Activated effector memory CD4-positive, alpha-beta T cell treated with anti-CD3 and anti-CD28 coated beads, Interleukin-2, amount 50 U/mL, for 16 hours (primary cell): ENCODE measurements around the gene PIK3C3.
"Not testable (repeated sequence)": the region's sequence is repeated elsewhere in the genome, so short reads cannot be mapped to it uniquely, and the experiment has no call there.

Source experiments
- DNase-seq: peaks from one replicate; pipeline ENCODE4 v3.0.0-alpha.2; 2020

Gene PIK3C3

DNA sequence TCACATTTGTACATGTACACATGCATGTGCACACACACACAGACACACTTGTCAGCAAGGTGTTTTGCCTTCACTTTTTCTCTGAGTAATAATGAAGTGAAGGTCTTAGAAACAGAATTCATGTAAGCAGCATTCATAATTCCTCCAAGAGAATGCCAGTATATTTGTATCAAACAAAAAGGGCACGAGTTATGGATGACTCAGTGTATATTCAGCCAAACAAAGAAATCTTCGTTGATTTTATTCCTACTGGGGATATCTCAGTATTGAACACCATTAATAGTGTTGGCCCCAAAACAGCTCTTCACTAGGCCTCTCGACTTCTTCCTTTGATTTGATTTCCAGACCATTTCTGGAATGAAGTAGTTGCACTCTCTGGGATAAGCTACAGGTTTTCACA is 125.3 kb downstream of the PIK3C3 start:
- DNase-seq, result no peak

DNA sequence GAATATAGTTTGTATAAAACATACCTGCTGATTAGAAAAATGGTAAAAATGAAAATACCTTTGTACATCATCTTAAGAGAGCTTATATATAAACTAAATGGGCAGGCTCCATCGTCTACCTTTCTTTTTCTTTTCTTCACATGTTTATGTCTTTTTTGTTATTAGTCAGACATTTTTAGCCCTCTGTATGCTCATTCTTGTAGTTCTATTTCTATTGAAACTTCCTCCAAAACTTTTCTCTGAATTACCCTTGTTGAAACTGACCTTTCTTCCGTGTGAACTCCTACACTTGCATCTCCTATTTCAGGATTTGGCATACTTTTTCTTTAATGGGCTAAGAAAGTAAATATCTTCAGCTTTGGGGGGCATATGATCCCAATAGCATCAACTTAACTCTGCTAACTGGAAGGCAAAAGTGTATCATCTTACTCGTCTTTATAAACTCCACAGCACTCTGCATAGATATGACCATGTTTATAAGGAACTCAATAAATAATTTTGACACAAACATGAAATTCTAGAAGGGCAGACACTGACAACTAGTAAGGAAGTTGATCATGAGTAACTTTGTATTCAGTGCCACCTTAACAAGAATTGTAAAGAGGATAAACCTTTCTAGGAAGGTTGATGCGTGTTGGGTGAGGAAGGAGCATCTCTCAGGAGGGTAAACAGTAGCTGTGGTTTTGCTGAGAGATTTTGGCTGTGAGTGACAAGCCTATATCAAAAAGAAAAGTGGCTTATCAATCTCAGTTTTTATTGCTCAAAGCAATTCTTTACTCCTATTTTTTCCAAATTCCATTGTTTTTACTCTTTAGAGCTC is 127.6 kb downstream of the PIK3C3 start:
- no peak for DNase-seq

DNA sequence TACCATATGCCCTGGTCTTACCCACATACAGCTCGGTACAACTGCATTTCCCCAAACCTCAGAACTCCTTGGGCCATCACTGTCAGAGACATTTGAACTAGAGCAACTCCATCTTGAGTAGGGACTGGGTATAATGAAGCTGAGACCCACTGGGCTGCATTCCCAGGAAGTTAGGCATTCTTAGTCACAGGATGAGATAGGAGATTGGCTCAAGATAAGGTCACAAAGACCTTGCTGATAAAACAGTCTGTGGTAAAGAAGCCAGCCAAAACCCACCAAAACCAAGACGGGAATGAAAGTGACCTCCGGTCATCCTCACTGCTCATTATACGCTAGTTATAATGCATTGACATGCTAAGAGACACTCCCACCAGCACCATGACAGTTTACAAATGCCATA is 131.3 kb downstream of the PIK3C3 start:
- no peak for DNase-seq

DNA sequence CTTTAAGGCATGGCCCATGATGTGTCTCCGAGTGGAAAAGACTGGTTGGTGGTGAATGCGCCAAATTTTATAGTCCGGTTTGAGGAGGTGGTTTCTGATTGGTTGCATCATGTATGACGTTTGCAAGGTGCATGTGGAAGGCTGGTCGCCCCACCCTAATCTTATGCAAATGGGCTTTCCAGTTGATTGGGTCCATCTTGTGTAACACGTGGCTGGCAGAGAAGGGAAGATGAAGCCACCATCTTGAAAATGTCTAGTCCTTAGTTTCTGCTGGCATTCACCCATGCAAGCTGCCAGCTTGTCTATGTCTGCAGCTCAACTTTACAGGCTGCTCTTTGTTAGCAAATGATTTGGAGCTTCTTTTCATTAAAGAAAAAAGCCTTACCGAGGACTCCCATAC is 132.2 kb downstream of the PIK3C3 start:
- no peak for DNase-seq

DNA sequence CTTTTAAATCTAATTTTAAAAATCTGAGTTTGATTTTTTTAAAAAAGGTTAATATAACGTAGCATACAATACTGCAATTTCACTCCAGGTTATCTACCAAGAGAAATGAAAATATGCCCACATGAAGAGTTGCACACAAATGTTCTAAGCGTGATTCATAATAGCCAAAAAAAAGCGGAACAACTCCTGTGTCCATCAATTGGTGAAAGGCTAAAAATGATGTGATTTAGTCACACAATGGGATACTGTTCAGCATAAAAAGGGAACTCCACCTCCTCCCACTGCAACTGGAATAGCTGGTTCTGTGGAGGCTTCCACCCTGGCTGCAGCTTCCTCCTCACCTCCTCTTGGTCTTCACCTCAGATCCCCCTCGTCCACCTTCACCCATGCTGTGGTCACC is 132.8 kb downstream of the PIK3C3 start:
- no peak for DNase-seq

DNA sequence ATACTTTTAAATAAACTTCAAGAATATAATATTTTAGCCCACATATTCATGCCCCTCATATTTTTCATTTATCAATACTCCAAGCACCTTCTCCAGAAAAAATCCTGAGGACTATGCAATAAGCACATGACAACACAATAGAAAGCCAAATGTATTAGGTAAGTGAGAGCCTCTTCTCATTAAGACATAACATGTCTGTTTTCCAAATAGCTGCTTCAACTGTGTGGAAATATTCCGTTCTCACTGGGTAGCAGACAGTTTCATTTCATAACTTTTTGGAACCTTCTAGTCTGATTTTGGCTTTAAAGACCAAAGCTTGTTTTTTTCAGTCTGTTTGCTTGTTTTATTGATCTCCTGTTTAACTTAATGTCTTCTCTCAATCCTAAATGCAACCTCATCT is 137.8 kb downstream of the PIK3C3 start:
- no peak for DNase-seq

DNA sequence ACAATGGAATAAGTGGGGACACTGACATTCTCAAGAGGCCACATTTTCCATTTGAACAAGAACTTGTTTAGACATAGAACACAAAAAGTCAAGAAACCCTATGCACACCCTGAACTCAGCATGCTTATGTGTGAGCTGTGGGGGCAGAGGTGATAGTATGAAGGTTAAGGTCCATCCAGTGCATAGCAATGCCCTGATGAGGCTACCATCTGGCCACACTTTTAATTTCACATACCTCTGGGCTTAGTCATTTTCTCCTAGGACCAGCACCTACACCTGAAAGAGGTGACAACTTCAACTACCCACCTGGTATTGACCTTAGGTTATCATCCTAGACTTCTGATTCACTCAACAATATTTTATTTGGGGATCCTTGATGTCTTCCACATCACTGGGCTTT is 139.8 kb downstream of the PIK3C3 start:
- DNase-seq, result no peak

DNA sequence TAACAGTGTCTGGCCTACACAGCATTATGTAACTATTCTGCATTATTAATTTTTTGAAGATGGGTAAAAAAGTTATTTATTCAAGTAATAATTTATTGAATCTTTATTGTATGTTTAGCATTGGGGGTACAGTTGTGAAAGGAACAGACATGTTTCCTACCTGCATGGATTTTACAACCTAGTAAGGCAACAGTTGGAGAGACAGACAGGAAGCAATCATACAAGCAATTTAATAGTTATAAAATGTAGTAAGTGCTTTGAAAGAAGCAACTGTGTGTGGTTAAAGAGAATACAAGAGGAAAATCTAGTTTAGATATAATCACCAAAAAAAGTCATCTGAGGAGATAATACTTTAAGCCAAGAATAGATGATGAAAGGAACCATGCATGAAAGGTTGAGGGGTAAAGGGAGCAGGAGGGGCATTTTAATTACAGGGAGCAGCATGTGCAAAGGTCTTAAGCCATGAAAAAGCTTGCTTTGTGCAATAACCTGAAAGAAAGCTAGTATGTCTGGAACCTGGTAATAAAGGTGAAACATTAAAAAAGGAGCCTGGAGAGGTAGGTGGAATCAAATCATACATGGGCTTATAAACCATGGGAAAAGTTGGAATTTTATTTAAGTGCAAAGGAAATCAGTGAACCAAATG is 140.8 kb downstream of the PIK3C3 start:
- DNase-seq, result no peak

DNA sequence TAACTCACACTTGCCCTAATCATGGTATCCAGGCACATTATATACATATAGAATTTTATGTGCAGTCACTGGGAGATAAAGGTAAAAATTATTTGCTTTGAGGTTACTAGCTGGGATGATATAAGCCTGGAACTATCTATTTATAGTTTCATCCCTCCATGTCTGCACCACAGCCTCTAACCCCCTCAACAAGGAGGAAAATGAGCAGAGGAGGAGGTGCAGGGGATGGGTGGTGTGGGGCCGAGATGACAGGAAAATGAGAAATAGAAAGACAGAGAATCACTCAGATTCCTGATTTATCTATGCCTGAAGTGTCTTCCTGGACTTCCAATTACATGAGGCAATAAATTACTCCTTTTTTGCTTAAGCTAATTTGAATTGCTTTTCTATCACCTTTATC is 145.2 kb downstream of the PIK3C3 start:
- DNase-seq, result no peak

DNA sequence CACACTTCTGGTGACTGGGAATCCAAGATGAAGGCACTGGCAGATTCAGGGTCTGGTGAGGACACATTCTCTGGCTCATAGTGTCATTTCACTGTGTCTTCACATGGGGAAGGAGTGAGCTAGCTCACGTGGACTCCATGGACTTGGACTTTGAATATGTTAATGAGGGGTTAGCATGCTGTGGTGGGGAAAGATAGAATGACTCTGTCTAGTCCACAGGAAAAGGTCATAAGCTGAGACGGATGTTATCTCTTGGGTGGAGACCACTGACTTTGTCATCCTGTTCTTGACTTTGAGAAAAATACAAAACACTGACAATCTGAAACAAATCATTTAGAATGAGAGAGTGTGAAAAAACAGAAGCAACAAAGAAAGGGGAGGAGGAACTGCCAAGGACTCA is 145.9 kb downstream of the PIK3C3 start:
- no peak for DNase-seq

DNA sequence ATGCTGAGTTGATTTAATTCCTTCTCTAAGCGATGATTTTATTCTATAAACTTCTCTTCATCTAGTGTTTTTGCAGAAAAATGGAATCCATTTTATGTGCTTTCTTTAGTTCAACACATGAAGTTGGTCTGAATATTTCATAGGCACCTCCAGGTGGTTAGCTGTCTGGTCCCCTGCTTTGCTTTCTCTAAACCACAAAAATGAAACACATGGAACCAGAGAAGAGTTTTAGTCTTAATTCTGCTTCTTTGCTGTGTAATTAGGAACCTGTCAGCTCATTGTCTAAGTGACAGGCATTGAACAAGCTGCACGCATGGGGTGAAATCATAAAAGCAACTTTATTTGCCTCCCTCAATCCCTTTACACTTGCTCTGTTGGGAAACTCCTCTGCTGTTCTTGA is 150.4 kb downstream of the PIK3C3 start:
- no peak for DNase-seq

DNA sequence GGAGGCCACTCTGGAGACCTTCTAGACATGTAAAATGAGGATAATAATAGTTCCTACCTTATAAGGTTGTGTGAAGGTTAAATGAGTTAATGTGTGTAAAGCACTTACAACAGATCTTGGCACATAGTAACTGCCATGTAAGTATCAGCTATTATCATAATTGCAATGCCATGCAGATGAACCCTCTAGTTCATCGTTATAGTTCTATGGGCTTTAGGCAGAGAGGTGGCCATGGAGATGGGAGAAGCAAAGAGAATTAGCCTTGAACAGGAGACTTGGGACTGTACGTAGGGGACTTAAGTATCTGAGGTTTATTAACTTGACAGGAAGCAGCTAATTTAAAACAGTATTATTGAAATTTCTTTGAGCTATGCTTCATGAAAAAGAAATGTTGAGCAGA is 151.8 kb downstream of the PIK3C3 start:
- no peak for DNase-seq

DNA sequence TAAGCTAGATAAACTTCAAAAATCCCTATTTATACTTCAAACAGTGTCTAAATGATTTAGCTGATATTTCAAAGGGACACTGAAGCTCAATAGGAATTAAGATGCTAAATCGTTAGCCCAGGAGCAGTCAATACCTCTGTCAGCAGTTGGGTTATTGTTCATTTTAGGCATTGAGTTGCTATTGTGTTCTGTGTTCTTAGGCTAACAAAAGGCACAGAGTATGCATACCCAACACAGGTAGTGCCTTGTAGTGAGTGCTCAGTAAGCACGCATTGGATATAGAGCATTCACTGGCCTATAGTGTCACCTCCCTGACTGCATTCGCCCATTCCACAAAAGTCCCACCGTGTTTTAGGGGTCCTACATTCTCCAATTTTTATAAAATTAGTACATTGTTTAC is 152.3 kb downstream of the PIK3C3 start:
- DNase-seq, result no peak

DNA sequence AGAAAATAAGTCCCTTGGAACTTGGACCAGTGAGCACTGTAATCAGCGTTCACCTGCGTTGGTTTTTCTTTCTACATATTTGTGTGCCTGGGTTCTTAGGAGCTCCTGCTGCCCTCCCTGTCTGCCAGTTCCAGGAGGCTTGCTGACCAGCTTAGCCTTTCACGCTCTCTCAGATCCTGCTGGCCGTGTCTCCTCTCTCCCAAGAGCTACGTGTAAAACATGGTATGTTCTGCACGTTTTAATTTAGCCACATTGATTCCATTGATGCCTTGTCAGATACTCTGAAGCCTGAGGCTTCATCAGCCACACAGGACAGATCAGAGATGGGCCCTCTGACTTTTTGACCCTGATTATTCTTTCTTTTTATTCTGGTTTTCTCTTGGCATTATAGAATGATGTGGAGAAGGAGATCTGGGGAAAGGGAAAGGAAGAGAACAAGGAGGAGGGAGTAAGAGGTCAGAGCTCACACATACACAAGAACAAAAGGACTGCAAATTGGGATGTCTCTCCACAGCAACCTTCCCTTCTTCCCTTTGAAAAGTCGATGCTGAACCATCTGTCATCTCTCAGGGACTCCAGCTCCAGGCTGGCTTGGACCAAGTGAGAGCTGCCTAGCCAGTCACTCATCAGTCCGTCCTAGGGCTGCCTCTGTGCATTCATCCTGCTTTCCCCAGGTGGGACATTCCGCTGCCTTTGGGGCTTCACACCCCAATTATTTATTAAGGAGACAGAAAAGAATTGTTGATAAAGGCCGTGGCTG is 152.8 kb downstream of the PIK3C3 start:
- DNase-seq, result no peak

DNA sequence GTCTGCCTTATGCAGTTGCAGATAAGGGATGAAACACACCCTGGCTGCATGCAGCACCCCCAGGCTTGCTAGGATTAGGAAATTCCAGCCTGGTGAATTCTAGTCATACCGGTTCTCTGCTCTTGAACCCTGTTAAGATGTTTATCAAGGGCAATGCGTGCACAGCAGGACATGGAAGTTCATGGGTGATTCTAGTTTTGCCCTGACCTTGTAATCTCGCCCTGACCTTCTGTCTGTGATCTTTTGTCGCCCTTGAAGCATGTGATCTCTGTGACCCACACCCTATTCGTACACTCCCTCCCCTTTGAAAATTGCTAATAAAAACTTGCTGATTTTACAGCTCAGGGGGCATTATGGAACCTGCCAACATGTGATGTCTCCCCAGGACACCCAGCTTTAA is 157.1 kb downstream of the PIK3C3 start:
- not testable (repeated sequence) for DNase-seq

DNA sequence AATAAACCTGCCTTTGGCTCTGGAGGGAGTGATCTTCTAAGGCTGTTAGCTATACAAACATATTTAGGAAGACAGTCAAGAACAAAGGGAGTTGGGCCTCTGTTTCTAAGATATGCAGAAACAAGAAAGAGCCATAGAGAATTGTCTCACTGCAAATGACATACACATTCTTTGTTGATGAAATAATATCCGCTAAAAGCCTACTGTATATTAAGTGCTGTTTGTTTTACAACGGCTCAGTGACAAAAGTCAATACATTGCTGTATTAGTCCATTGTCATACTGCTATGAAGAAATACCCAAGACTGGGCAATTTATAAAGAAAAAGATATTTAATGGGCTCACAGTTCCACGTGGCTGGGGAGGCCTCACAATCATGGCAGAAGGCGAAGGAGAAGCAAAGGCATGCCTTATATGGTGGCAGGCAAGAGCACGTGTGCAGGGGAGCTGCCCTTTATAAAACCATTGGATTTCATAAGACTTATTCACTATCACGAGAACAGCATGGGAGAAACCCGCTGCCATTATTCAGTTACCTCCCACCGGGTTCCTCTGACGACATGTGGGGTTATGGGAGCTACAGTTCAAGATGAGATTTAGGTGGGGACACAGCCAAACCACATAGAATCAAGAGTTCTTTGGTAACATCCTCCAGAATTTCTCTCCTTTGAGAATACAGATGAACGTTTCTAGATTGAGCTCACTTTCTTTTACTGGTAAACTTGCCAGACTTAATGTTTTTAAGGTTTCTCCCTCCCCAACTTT is 157.8 kb downstream of the PIK3C3 start:
- no peak for DNase-seq

DNA sequence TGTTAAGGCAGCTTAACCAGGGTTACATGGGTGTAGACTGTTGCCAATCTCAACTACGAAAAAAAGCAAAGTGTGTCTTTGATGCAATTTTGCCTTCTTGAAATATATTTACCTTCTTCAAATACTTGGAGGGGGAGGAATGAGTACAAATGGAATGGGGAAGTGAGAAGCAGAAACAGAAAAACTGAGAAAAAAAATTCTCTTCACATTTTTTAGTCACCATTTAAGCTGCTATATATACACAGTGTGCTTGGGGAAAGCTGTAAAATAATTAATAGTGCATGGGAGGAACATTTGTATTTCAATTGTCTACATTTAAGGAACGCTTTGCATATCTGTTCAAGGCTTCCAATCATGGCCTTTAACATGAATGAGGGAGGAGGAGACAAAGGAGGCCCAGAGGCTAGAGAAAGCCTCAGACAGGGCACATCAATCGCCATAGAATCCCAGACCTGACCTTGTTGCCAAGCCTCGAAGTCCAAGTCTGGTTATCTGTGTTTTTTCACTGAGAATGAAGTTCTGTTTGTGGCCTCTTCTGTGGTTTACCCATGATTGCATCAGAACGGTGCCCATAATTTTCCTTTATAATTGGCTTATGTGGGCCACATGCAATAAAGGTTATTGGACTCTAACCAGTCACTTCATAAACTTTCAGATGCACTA is 158.6 kb downstream of the PIK3C3 start:
- no peak for DNase-seq

DNA sequence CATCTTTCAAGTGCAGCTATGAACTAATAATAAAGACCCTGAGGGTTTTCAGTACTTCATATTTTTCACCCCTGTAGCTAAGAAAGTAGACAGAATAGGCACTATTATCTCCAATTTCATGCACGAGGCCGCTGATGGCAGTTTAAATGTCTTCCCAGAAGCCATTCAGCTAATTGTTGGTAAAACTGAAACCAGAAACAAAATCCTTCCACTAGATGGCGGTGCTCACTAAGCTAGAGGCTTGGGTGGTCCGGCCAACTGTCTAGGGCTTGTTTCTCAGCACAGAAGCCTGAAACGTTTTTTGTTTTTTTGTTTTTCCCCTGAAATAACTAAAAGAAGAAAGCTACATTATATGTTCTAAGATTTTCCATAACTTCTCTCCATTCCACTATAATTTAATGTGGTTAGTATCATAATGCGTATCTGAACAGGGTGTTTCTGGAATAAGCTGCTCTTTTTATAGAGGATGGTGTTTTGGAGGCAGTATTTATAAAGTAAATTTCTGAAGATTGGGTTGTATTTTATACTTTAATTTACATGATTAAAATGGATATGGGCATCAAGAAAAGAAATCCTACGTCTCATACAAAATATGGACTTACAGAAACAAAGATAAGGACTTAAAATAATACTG is 159.4 kb downstream of the PIK3C3 start:
- peak; percentile 71 for DNase-seq

DNA sequence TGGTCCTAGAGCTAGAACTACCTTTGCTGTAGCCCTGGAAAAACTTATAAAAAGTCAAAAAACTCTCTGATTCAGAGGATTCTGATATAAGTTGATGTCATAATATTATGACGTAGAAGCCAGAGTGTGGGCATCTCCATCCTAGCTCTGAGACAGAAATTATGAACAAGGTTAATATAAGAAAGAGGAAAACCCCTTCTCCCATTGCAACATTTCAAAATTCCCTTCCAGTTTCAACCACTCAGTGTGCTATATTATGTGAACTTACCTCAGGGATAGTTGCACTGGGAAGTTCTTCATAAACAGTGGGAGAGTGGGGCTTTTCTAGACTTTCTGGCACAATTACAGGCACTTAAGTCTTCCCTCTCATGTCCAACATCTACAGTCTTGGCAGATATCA is 171.6 kb downstream of the PIK3C3 start:
- DNase-seq, result no peak

DNA sequence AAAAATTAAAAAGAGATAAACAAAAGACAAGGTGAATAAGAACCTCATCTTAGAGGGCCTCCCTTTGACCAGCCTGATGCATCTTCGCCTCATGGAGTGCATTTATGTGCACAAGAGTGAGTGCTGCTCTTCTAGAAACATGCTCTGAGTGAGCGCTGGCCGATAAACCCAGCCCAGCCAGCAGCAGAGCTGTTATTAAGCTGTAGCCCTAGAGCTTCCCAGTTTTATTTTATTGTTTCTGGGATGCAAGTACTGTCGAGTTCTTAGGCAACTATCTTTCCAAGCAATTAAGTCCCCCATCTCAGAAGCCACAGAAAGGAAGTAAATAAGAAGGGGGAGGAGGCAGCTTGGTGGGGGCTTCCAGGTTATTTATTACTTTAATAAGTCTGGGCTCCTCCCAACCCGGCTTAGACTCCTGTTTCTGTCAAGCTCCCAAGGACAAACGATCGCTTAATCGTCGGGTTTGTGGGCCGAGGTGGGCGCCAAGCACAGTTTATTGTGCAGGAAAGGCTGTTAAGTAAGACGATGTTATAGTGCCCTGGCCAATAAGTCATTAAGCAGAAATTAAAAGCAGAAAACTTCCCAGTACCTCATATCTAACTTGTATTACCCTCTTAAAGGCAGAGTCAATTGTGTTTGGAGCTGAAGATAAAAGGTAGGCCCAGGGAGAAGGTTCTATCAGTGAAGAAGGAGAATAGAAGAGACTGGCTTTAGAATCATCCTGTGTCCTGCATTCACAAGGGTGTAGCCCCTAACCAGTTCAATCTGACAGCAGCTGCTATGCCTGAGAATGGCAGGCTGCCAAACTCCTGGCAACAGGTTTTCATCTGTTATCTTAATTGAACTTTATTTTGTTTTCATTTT is 176.3 kb downstream of the PIK3C3 start:
- no peak for DNase-seq

DNA sequence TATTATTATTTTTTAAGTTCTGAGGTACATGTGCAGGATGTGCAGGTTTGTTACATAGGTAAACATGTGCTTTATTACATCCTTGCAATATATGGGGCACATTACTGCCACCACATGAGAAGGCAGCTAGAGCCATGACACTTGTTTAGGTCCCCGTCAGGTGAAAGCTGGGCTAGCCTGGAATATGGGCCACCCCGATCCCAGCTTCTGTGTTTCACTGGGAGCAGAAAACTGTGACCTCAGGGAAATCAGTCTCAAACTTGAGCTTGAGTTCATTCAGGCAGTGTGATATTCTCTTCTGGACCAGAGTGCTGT is 176.9 kb downstream of the PIK3C3 start:
- no peak for DNase-seq
